Caco-2 (cell line): ENCODE results near the gene DLGAP4. TPM values are rescaled to one million over a fixed set of nuclear protein-coding genes. Genes with fewer than 3 reads are reported as not detected.

Experiments used
- BruUV-seq: library from RNA; stranded (reverse); fragments of 400-500 nt; replicated peaks from 2 replicates; lab custom pipeline; 2021; lab: Mats Ljungman, UMichigan
- CTCF ChIA-PET: fragments of 300-600 bp; sonication (Branson Sonifier 250); formaldehyde crosslinking; loops from one replicate; lab custom pipeline; 2022; ENCODE audit warnings: antibody characterized with exemption; lab: Charles Lee
- POLR2A ChIA-PET: fragments of 300-600 bp; sonication (Branson Sonifier 250); formaldehyde crosslinking; loops from one replicate; lab custom pipeline; 2022; ENCODE audit warnings: antibody characterized with exemption; lab: Charles Lee
- DNase-seq, 2 experiments: peaks; one replicate each; pipeline versions ENCODE4 v3.0.0 to v3.0.0-alpha.2; 2020 to 2022
- H3K27me3 ChIP-seq: replicated peaks from 2 replicates; pipeline ENCODE4 v1.6.0; 2011; ENCODE audit warnings: low read length; ENCODE audit not compliant: control insufficient read depth, insufficient read depth
- H3K36me3 ChIP-seq: 2 replicates; pipeline ENCODE4 v1.5.1; 2011; ENCODE audit warnings: low read length; ENCODE audit not compliant: control insufficient read depth, insufficient read depth
- H3K4me1 ChIP-seq: fragments of 250-450 bp; sonication (Bioruptor Pico); 2 replicates; pipeline ENCODE4 v1.5.1; 2020; ENCODE audit warnings: mild to moderate bottlenecking
- H3K4me3 ChIP-seq: 2 replicates; pipeline ENCODE4 v1.5.1; 2011; ENCODE audit warnings: low read depth, mild to moderate bottlenecking, control low read depth, low read length
- H3K9me3 ChIP-seq: fragments of 250-450 bp; sonication (Bioruptor Pico); 2 replicates; pipeline ENCODE4 v1.5.1; 2020; ENCODE audit warnings: mild to moderate bottlenecking, moderate library complexity
- H3K27ac Mint-ChIP-seq: one replicate; pipeline ENCODE4 v1.8.0; 2022; ENCODE audit warnings: mixed read lengths; ENCODE audit not compliant: unreplicated experiment
- H3K27me3 Mint-ChIP-seq: one replicate; pipeline ENCODE4 v1.8.0; 2022; ENCODE audit warnings: mixed read lengths; ENCODE audit not compliant: insufficient read depth, unreplicated experiment
- H3K36me3 Mint-ChIP-seq: one replicate; pipeline ENCODE4 v1.8.0; 2022; ENCODE audit warnings: mild to moderate bottlenecking, mixed read lengths; ENCODE audit not compliant: insufficient read depth, unreplicated experiment
- H3K4me1 Mint-ChIP-seq: one replicate; pipeline ENCODE4 v1.8.0; 2022; ENCODE audit warnings: low read depth, mixed read lengths; ENCODE audit not compliant: unreplicated experiment
- H3K4me3 Mint-ChIP-seq: one replicate; pipeline ENCODE4 v1.8.0; 2022; ENCODE audit warnings: mild to moderate bottlenecking, moderate library complexity, mixed read lengths; ENCODE audit not compliant: unreplicated experiment
- H3K9me3 Mint-ChIP-seq: one replicate; pipeline ENCODE4 v1.8.0; 2022; ENCODE audit warnings: mixed read lengths; ENCODE audit not compliant: unreplicated experiment
- CTCF ChIP-seq, 2 experiments: fragments of 200-600 bp in 1 of 2; IDR thresholded peaks; 1 replicate in 1 of 2; 2 replicates in 1 of 2; pipeline versions ENCODE4 v1.5.1 to v1.8.0; 2011 to 2022; ENCODE audit warnings: antibody characterized with exemption in 1 of 2, control low read depth in 1 of 2, inconsistent platforms in 1 of 2, low read depth in 1 of 2, low read length in 1 of 2, mild to moderate bottlenecking in 1 of 2, moderate library complexity in 1 of 2; ENCODE audit not compliant: insufficient read depth in 1 of 2, severe bottlenecking in 1 of 2, unreplicated experiment in 1 of 2
- intact Hi-C: fragments of 100-400 bp; cut with micrococcal nuclease; formaldehyde crosslinking; loops from one replicate; pipeline ENCODE4 v1.10.0; 2022; ENCODE audit not compliant: unreplicated experiment
- total RNA-seq: library from RNA; stranded (reverse); gene quantifications from 2 replicates; pipeline ENCODE4 v1.2.3, GENCODE V29; 2022

Gene DLGAP4
- total RNA-seq, 1 experiment from 2014 or later: 122 TPM

GRCh38 chr20:36441416-36441815, 135.3 kb downstream of the DLGAP4 start:
- POLR2A ChIA-PET: interaction anchor here (0.6 kb wide), 1 partner anchor 826 kb away, joined by 12 read pairs; the partner anchor contains the start of gene SPAG4
- no peak overlapping the region for H3K4me3 Mint-ChIP-seq

GRCh38 chr20:36445847-36446246, 139.7 kb downstream of the DLGAP4 start:
- H3K27me3 ChIP-seq: no peaks in the 10 kb centered on the region
- H3K4me3 ChIP-seq: no peak overlapping the region
- Mint-ChIP-seq H3K36me3 (no peaks in the 10 kb centered on the region), H3K27me3 (no peaks in the 10 kb centered on the region), H3K4me1 (peaks cover 11% of the 10 kb centered on the region), H3K9me3 (peaks cover 10% of the 10 kb centered on the region), H3K4me3 (no peak overlapping the region), H3K27ac (no peak overlapping the region)
- DNase-seq: no peak
- 0 out of 2 replicates have a peak, but pooled peaks cover 7% of the 10 kb centered on the region for H3K9me3 ChIP-seq
- peaks cover 8% of the 10 kb centered on the region for H3K4me1 ChIP-seq
- intact Hi-C loops: loop anchor here (10.0 kb wide), 1 partner anchor 381 kb away; no protein-coding TSS in a partner anchor
- ChIA-PET CTCF (interaction anchor here (0.6 to 1.8 kb wide), 3 partner anchors 8 to 243 kb away, joined by 4 to 7 read pairs (median 4); no protein-coding TSS in a partner anchor), POLR2A (no interaction called here)
- no peaks in the 10 kb centered on the region for H3K36me3 ChIP-seq
- no peak for TF ChIP-seq CTCF (IDR thresholded peaks at IDR 0.05; ENCODE audit: insufficient read depth in 1 of 2, low read depth in 1 of 2, low read length in 1 of 2, severe bottlenecking in 1 of 2, unreplicated experiment in 1 of 2)
- no TSS peak for BruUV-seq

More at GRCh38 chr20:36441416-36441815, 135.3 kb downstream of the DLGAP4 start:
- TF ChIP-seq CTCF (IDR thresholded peaks at IDR 0.05; ENCODE audit: insufficient read depth in 1 of 2, low read depth in 1 of 2, low read length in 1 of 2, severe bottlenecking in 1 of 2, unreplicated experiment in 1 of 2): no peak
- Mint-ChIP-seq H3K4me1 (peaks cover 11% of the 10 kb centered on the region), H3K27me3 (no peaks in the 10 kb centered on the region), H3K36me3 (no peaks in the 10 kb centered on the region), H3K9me3 (no peaks in the 10 kb centered on the region), H3K27ac (no peak overlapping the region)
- Histone ChIP-seq H3K27me3 (no peaks in the 10 kb centered on the region), H3K9me3 (no peaks in the 10 kb centered on the region), H3K4me1 (no peaks in the 10 kb centered on the region; the same call in 1 of the 2 replicates), H3K4me3 (no peak overlapping the region), H3K36me3 (no peaks in the 10 kb centered on the region)
- BruUV-seq: no TSS peak
- CTCF ChIA-PET: interaction anchor here (1.2 to 2.8 kb wide), 2 partner anchors 169 to 242 kb away, joined by 3 to 59 read pairs; no protein-coding TSS in a partner anchor
- intact Hi-C loops: loop anchor here (2.0 to 10.0 kb wide), 2 partner anchors 19 to 377 kb away; no protein-coding TSS in a partner anchor
- DNase-seq: no peak

- Mint-ChIP-seq H3K27ac (no peak overlapping the region), H3K36me3 (no peaks in the 10 kb centered on the region), H3K4me1 (peaks cover 4% of the 10 kb centered on the region), H3K4me3 (no peak overlapping the region), H3K27me3 (no peaks in the 10 kb centered on the region), H3K9me3 (peaks cover 10% of the 10 kb centered on the region)
- Histone ChIP-seq H3K4me1 (peaks cover 8% of the 10 kb centered on the region), H3K9me3 (0 out of 2 replicates have a peak, but pooled peaks cover 7% of the 10 kb centered on the region), H3K4me3 (no peak overlapping the region), H3K27me3 (no peaks in the 10 kb centered on the region), H3K36me3 (no peaks in the 10 kb centered on the region)
- no TSS peak for BruUV-seq
- TF ChIP-seq CTCF (IDR thresholded peaks at IDR 0.05; ENCODE audit: insufficient read depth in 1 of 2, low read depth in 1 of 2, low read length in 1 of 2, severe bottlenecking in 1 of 2, unreplicated experiment in 1 of 2): no peak
- intact Hi-C loops: loop anchor here (10.0 kb wide), 1 partner anchor 382 kb away; no protein-coding TSS in a partner anchor
- CTCF ChIA-PET: interaction anchor here (0.6 to 1.6 kb wide), 3 partner anchors 9 to 98 kb away, joined by 3 to 4 read pairs (median 4); no protein-coding TSS in a partner anchor
- POLR2A ChIA-PET: no interaction called here
- DNase-seq: no peak
Measured at GRCh38 chr20:36446557-36446956, 140.4 kb downstream of the DLGAP4 start.
